CD4-positive, alpha-beta T cell treated with Interleukin-1 beta for 1 hour (primary cell): ENCODE measurements around the gene SLC25A43.
"Not testable (repeated sequence)": the region's sequence is repeated elsewhere in the genome, so short reads cannot be mapped to it uniquely, and the experiment has no call there.

ENCODE experiments used
- DNase-seq, 2 donors: peaks; one replicate each; pipeline ENCODE4 v3.0.0-alpha.2; 2020 to 2022

Gene SLC25A43

GRCh38 chrX:119410027-119410819, 11.1 kb downstream of the SLC25A43 start:
- DNase-seq = no peak

GRCh38 chrX:119410854-119411253, 11.7 kb downstream of the SLC25A43 start:
- no peak for DNase-seq

GRCh38 chrX:119411959-119412358, 12.8 kb downstream of the SLC25A43 start:
- no peak for DNase-seq

GRCh38 chrX:119417376-119417775, 18.2 kb downstream of the SLC25A43 start:
- no peak for DNase-seq

- DNase-seq = no peak
These were observed 18.7 kb downstream of the SLC25A43 start for GRCh38 chrX:119417842-119418241.

GRCh38 chrX:119419146-119419545, 20.0 kb downstream of the SLC25A43 start:
- no peak for DNase-seq

- no peak for DNase-seq
These were observed 20.8 kb downstream of the SLC25A43 start for GRCh38 chrX:119419898-119420297.

GRCh38 chrX:119421016-119421705, 22.0 kb downstream of the SLC25A43 start:
- DNase-seq = no peak

- DNase-seq = no peak
These were observed 24.5 kb downstream of the SLC25A43 start for GRCh38 chrX:119423631-119424030.

- DNase-seq = no peak
These were observed 25.9 kb downstream of the SLC25A43 start for GRCh38 chrX:119424999-119425398.

GRCh38 chrX:119427024-119427794, 28.1 kb downstream of the SLC25A43 start:
- peak; percentile 2 to 16 for DNase-seq

GRCh38 chrX:119427795-119428185, 28.7 kb downstream of the SLC25A43 start:
- DNase-seq = no peak

GRCh38 chrX:119429471-119429870, 30.3 kb downstream of the SLC25A43 start:
- DNase-seq = no peak

GRCh38 chrX:119441295-119441694, 42.2 kb downstream of the SLC25A43 start:
- DNase-seq = not testable (repeated sequence)

GRCh38 chrX:119442286-119442685, 43.1 kb downstream of the SLC25A43 start:
- DNase-seq = no peak

- no peak for DNase-seq
These were observed 54.1 kb downstream of the SLC25A43 start for GRCh38 chrX:119453202-119453601.

GRCh38 chrX:119455264-119455663, 56.1 kb downstream of the SLC25A43 start:
- no peak for DNase-seq

GRCh38 chrX:119459181-119459580, 60.0 kb downstream of the SLC25A43 start:
- no peak for DNase-seq

- no peak for DNase-seq
These were observed 66.4 kb downstream of the SLC25A43 start for GRCh38 chrX:119465555-119465954.

- DNase-seq = no peak
These were observed 67.8 kb downstream of the SLC25A43 start for GRCh38 chrX:119466970-119467369.

- DNase-seq = no peak
These were observed 68.3 kb downstream of the SLC25A43 start for GRCh38 chrX:119467433-119467832.

GRCh38 chrX:119467842-119468550, 68.9 kb downstream of the SLC25A43 start, which contains the start of gene SLC25A5:
TSS of gene SLC25A5 (plus strand) at chrX:119468444. CDS start at chrX:119468516, 72 bp downstream.
- DNase-seq = peak; percentile 87 to 91
